H9 (cell line): ENCODE measurements around the gene NOL9. TPM values are rescaled to one million over a fixed set of nuclear protein-coding genes. Genes with fewer than 3 reads are reported as not detected.

Source experiments
- DNase-seq: peaks from one replicate; pipeline ENCODE4 v3.0.0-alpha.2; 2017
- H2AFZ ChIP-seq: one replicate; pipeline ENCODE4 v1.6.1; 2013; ENCODE audit warnings: mild to moderate bottlenecking, low read length, control low read depth, moderate library complexity
- H2AK5ac ChIP-seq: 2 replicates; pipeline ENCODE4 v1.6.1; 2013; ENCODE audit warnings: low read length, control low read depth, mixed read lengths; ENCODE audit not compliant: insufficient read length
- H2BK120ac ChIP-seq: one replicate; pipeline ENCODE4 v1.6.1; 2013; ENCODE audit warnings: low read depth, mild to moderate bottlenecking, low read length, control low read depth, inconsistent platforms; ENCODE audit not compliant: poor library complexity, severe bottlenecking
- H2BK12ac ChIP-seq: 2 replicates; pipeline ENCODE4 v1.6.1; 2013; ENCODE audit warnings: low read length, control low read depth, mixed read lengths, low read depth; ENCODE audit not compliant: insufficient read length
- H2BK15ac ChIP-seq: 2 replicates; pipeline ENCODE4 v1.6.1; 2013; ENCODE audit warnings: low read depth, low read length, control low read depth
- H2BK20ac ChIP-seq: one replicate; pipeline ENCODE4 v1.6.1; 2013; ENCODE audit warnings: low read depth, mild to moderate bottlenecking, low read length, control low read depth, inconsistent platforms; ENCODE audit not compliant: poor library complexity, severe bottlenecking
- H2BK5ac ChIP-seq: 2 replicates; pipeline ENCODE4 v1.6.1; 2013; ENCODE audit warnings: low read length, control low read depth, mixed read lengths; ENCODE audit not compliant: insufficient read length
- H3K14ac ChIP-seq: 2 replicates; pipeline ENCODE4 v1.6.1; 2013; ENCODE audit warnings: low read length, control low read depth; ENCODE audit not compliant: insufficient read depth
- H3K18ac ChIP-seq: 2 replicates; pipeline ENCODE4 v1.6.1; 2013; ENCODE audit warnings: low read depth, mild to moderate bottlenecking, mixed read lengths, low read length, control low read depth; ENCODE audit not compliant: insufficient read length
- H3K23ac ChIP-seq: 2 replicates; pipeline ENCODE4 v1.6.1; 2013; ENCODE audit warnings: low read length, control low read depth, mixed read lengths, low read depth; ENCODE audit not compliant: insufficient read length
- H3K23me2 ChIP-seq: 2 replicates; pipeline ENCODE4 v1.6.1; 2013; ENCODE audit warnings: low read depth, mild to moderate bottlenecking, mixed read lengths, low read length, control low read depth; ENCODE audit not compliant: insufficient read length, poor library complexity, severe bottlenecking
- H3K27ac ChIP-seq: 2 replicates; pipeline ENCODE4 v1.5.1; 2013; ENCODE audit warnings: low read length, control low read depth, mixed read lengths, low read depth; ENCODE audit not compliant: insufficient read length
- H3K27me3 ChIP-seq: 2 replicates; pipeline ENCODE4 v1.6.1; 2013; ENCODE audit warnings: low read length, control low read depth, inconsistent platforms; ENCODE audit not compliant: insufficient read depth
- H3K4ac ChIP-seq: 2 replicates; pipeline ENCODE4 v1.6.1; 2013; ENCODE audit warnings: low read depth, mild to moderate bottlenecking, control low read depth, inconsistent platforms, low read length, moderate library complexity
- H3K4me1 ChIP-seq: 2 replicates; pipeline ENCODE4 v1.6.1; 2013; ENCODE audit warnings: low read length, control low read depth, inconsistent platforms; ENCODE audit not compliant: insufficient read depth
- H3K4me2 ChIP-seq: 2 replicates; pipeline ENCODE4 v1.6.1; 2013; ENCODE audit warnings: low read length, control low read depth, mixed read lengths; ENCODE audit not compliant: insufficient read length, insufficient read depth
- H3K56ac ChIP-seq: 2 replicates; pipeline ENCODE4 v1.6.1; 2013; ENCODE audit warnings: low read depth, mild to moderate bottlenecking, mixed read lengths, low read length, control low read depth; ENCODE audit not compliant: insufficient read length
- H3K79me1 ChIP-seq: 2 replicates; pipeline ENCODE4 v1.6.1; 2013; ENCODE audit warnings: low read depth, mild to moderate bottlenecking, moderate library complexity, low read length, control low read depth, inconsistent platforms; ENCODE audit not compliant: insufficient read depth, poor library complexity, severe bottlenecking
- H3K79me2 ChIP-seq: 2 replicates; pipeline ENCODE4 v1.6.1; 2013; ENCODE audit warnings: low read length, control low read depth, inconsistent platforms; ENCODE audit not compliant: insufficient read depth
- H3K9ac ChIP-seq: 2 replicates; pipeline ENCODE4 v1.6.1; 2013; ENCODE audit warnings: low read length, control low read depth, mixed read lengths; ENCODE audit not compliant: insufficient read length; ENCODE audit errors: extremely low read depth
- H3K9me3 ChIP-seq: one replicate; pipeline ENCODE4 v1.6.1; 2013; ENCODE audit warnings: low read depth, low read length, inconsistent platforms; ENCODE audit not compliant: control insufficient read depth
- H3T11ph ChIP-seq: one replicate; pipeline ENCODE4 v1.6.1; 2013; ENCODE audit warnings: mild to moderate bottlenecking, low read length, control low read depth, inconsistent platforms
- H4K20me1 ChIP-seq: one replicate; pipeline ENCODE4 v1.6.1; 2013; ENCODE audit not compliant: control insufficient read depth, insufficient read length, insufficient read depth
- H4K5ac ChIP-seq: 2 replicates; pipeline ENCODE4 v1.6.1; 2013; ENCODE audit warnings: low read depth, mild to moderate bottlenecking, mixed read lengths, low read length, control low read depth; ENCODE audit not compliant: insufficient read length
- H4K8ac ChIP-seq: replicated peaks from 2 replicates; pipeline ENCODE4 v1.6.1; 2013; ENCODE audit warnings: low read length, control low read depth, mixed read lengths, low read depth; ENCODE audit not compliant: insufficient read length
- H4K91ac ChIP-seq: 2 replicates; pipeline ENCODE4 v1.6.1; 2013; ENCODE audit warnings: low read depth, mild to moderate bottlenecking, moderate library complexity, mixed read lengths, low read length, control low read depth; ENCODE audit not compliant: insufficient read length
- H3K27ac Mint-ChIP-seq, 3 experiments: 2 replicates in 2 of 3; 3 replicates in 1 of 3; pipeline ENCODE4 v1.8.0; 2020 to 2021; ENCODE audit warnings: mixed read lengths in 3 of 3, mild to moderate bottlenecking in 1 of 3, moderate library complexity in 1 of 3
- H3K27me3 Mint-ChIP-seq: 2 replicates; pipeline ENCODE4 v1.8.0; 2021; ENCODE audit warnings: low read depth, mild to moderate bottlenecking, moderate library complexity, mixed read lengths
- H3K36me3 Mint-ChIP-seq, 3 experiments: 2 replicates in 2 of 3; 3 replicates in 1 of 3; pipeline ENCODE4 v1.8.0; 2020 to 2021; ENCODE audit warnings: low read depth in 3 of 3, mixed read lengths in 3 of 3; ENCODE audit not compliant: insufficient read depth in 1 of 3
- H3K4me1 Mint-ChIP-seq, 2 experiments: 2 replicates each; pipeline ENCODE4 v1.8.0; 2020; ENCODE audit warnings: mixed read lengths in 2 of 2
- H3K4me3 Mint-ChIP-seq, 2 experiments: 2 replicates in 1 of 2; 3 replicates in 1 of 2; pipeline ENCODE4 v1.8.0; 2020 to 2021; ENCODE audit warnings: mild to moderate bottlenecking in 2 of 2, mixed read lengths in 2 of 2, moderate library complexity in 1 of 2
- H3K9me3 Mint-ChIP-seq, 2 experiments: 2 replicates in 1 of 2; 3 replicates in 1 of 2; pipeline ENCODE4 v1.8.0; 2020; ENCODE audit warnings: mild to moderate bottlenecking in 2 of 2, mixed read lengths in 2 of 2, moderate library complexity in 1 of 2
- WGBS: extraction: QIAGEN DNeasy Blood & Tissue Kit; methylation state at CpG from one replicate; pipeline ENCODE4 v1.1.7; 2013; ENCODE audit warnings: missing lambda C conversion rate, low lambda C conversion rate, mixed read lengths; ENCODE audit not compliant: insufficient read length; ENCODE audit errors: extremely low coverage; 5-methylcytosine and 5-hydroxymethylcytosine counted together
- total RNA-seq: library from RNA; stranded (reverse); gene quantifications from 2 replicates; pipeline ENCODE4 v1.2.1, GENCODE V29; 2021
- TF ChIP-seq, protein P1 (sequence below): fragments of 200-600 bp; sonication (generic); conservative IDR thresholded peaks from 3 replicates; pipeline ENCODE4 v1.8.0; 2021; ENCODE audit warnings: antibody characterized with exemption, mild to moderate bottlenecking

The NOL9 gene
- total RNA-seq, 1 experiment from 2014 or later = 50.4 TPM

GRCh38 chr1:6591222-6591621, 36.9 kb upstream of the NOL9 start:
- no peak overlapping the region for H3K4me3 Mint-ChIP-seq
- no peak overlapping the region for H2AK5ac ChIP-seq
- H2BK20ac ChIP-seq = no peak overlapping the region
- no peaks in the 10 kb centered on the region for H3K27me3 ChIP-seq
- H3K27ac Mint-ChIP-seq = no peak overlapping the region
- no peak for DNase-seq
- no peak overlapping the region for H4K5ac ChIP-seq
- H3K23ac ChIP-seq = no peak overlapping the region
- no peaks in the 10 kb centered on the region for H3K4me1 ChIP-seq
- H4K20me1 ChIP-seq = no peaks in the 10 kb centered on the region
- no peak overlapping the region for H3K56ac ChIP-seq
- H3T11ph ChIP-seq = no peak overlapping the region
- H2BK15ac ChIP-seq = no peak overlapping the region
- no peak overlapping the region for H3K14ac ChIP-seq
- H3K27ac ChIP-seq = no peak overlapping the region
- H3K36me3 Mint-ChIP-seq = peaks cover 24 to 64% (median 56%) of the 10 kb centered on the region in 3 experiments; a peak in 6 of 7 replicates
- no peaks in the 10 kb centered on the region for H3K79me1 ChIP-seq
- H3K4me2 ChIP-seq = no peak overlapping the region
- H3K9me3 Mint-ChIP-seq = no peaks in the 10 kb centered on the region
- TF ChIP-seq, protein P1, sequence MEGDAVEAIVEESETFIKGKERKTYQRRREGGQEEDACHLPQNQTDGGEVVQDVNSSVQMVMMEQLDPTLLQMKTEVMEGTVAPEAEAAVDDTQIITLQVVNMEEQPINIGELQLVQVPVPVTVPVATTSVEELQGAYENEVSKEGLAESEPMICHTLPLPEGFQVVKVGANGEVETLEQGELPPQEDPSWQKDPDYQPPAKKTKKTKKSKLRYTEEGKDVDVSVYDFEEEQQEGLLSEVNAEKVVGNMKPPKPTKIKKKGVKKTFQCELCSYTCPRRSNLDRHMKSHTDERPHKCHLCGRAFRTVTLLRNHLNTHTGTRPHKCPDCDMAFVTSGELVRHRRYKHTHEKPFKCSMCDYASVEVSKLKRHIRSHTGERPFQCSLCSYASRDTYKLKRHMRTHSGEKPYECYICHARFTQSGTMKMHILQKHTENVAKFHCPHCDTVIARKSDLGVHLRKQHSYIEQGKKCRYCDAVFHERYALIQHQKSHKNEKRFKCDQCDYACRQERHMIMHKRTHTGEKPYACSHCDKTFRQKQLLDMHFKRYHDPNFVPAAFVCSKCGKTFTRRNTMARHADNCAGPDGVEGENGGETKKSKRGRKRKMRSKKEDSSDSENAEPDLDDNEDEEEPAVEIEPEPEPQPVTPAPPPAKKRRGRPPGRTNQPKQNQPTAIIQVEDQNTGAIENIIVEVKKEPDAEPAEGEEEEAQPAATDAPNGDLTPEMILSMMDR = no peak
- no peaks in the 10 kb centered on the region for H3K27me3 Mint-ChIP-seq
- H3K9me3 ChIP-seq = no peaks in the 10 kb centered on the region
- H2BK12ac ChIP-seq = no peak overlapping the region
- H3K23me2 ChIP-seq = no peaks in the 10 kb centered on the region
- H2BK120ac ChIP-seq = no peak overlapping the region
- H3K18ac ChIP-seq = no peak overlapping the region
- H3K4ac ChIP-seq = no peak overlapping the region
- no peak overlapping the region for H4K91ac ChIP-seq
- H3K79me2 ChIP-seq = no peaks in the 10 kb centered on the region
- no peak overlapping the region for H2BK5ac ChIP-seq
- no peak overlapping the region for H2AFZ ChIP-seq
- H3K9ac ChIP-seq = no peak overlapping the region
- no peak overlapping the region for H4K8ac ChIP-seq
- WGBS = no CpG with 5 or more reads among the region's 13 CpGs
- no peaks in the 10 kb centered on the region for H3K4me1 Mint-ChIP-seq
